C4-2B (cell line): ENCODE measurements around the gene SNAPIN.

Experiments used
- CTCF ChIP-seq: fragments of 450-650 bp; conservative IDR thresholded peaks from 2 replicates; pipeline ENCODE4 v1.5.1; 2017; ENCODE audit warnings: mild to moderate bottlenecking
- ZFX ChIP-seq: fragments of 450-650 bp; IDR thresholded peaks from 2 replicates; pipeline ENCODE4 v1.6.1; 2017

- no peak for TF ChIP-seq CTCF
- TF ChIP-seq ZFX, result no peak
Observed at GRCh38 chr1:153678519-153679336, 20.2 kb downstream of the SNAPIN start, which contains the start of gene NPR1.
